ENCODE results near the gene MMP17.

The MMP17 gene

GRCh38 chr12:131850856-131851559 lies 22.8 kb downstream of the MMP17 start:
- TF ChIP-seq EZH2 (IDR thresholded peaks at IDR 0.05; ENCODE audit: borderline replicate concordance, low read length): no peak
- TF ChIP-seq, protein P1, sequence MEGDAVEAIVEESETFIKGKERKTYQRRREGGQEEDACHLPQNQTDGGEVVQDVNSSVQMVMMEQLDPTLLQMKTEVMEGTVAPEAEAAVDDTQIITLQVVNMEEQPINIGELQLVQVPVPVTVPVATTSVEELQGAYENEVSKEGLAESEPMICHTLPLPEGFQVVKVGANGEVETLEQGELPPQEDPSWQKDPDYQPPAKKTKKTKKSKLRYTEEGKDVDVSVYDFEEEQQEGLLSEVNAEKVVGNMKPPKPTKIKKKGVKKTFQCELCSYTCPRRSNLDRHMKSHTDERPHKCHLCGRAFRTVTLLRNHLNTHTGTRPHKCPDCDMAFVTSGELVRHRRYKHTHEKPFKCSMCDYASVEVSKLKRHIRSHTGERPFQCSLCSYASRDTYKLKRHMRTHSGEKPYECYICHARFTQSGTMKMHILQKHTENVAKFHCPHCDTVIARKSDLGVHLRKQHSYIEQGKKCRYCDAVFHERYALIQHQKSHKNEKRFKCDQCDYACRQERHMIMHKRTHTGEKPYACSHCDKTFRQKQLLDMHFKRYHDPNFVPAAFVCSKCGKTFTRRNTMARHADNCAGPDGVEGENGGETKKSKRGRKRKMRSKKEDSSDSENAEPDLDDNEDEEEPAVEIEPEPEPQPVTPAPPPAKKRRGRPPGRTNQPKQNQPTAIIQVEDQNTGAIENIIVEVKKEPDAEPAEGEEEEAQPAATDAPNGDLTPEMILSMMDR (IDR thresholded peaks at IDR 0.05; ENCODE audit: low read length): peak; percentile 22; the same call in 1 of the 2 replicates
- no peaks in the 10 kb centered on the region for H3K79me2 ChIP-seq (ENCODE audit: insufficient read depth, low read length)
- H2AFZ ChIP-seq (ENCODE audit: low read length): no peak overlapping the region
- H3K4me3 ChIP-seq (ENCODE audit: low read depth, low read length, poor library complexity, severe bottlenecking): no peak overlapping the region
- no peaks in the 10 kb centered on the region for H3F3A ChIP-seq (ENCODE audit: insufficient read depth, low read length)
- no peak overlapping the region for H3K27ac ChIP-seq (ENCODE audit: low read depth, low read length, poor library complexity, severe bottlenecking)
- H4K20me1 ChIP-seq (ENCODE audit: insufficient read depth, low read length): no peaks in the 10 kb centered on the region
- H3K9ac ChIP-seq (ENCODE audit: low read length): no peak overlapping the region
- H3K4me1 ChIP-seq (ENCODE audit: insufficient read depth, low read length, severe bottlenecking): no peaks in the 10 kb centered on the region
- H3K4me2 ChIP-seq (ENCODE audit: low read length): no peak overlapping the region
- no peaks in the 10 kb centered on the region for H3K36me3 ChIP-seq (ENCODE audit: insufficient read depth, low read length)
- H3K9me3 ChIP-seq (ENCODE audit: low read length): no peaks in the 10 kb centered on the region
- H3K27me3 ChIP-seq (ENCODE audit: insufficient read depth, low read length): peaks cover 4% of the 10 kb centered on the region; the same call in 1 of the 2 replicates
- no peaks in the 10 kb centered on the region for H3K9me2 ChIP-seq (ENCODE audit: low read depth, low read length)

DNA sequence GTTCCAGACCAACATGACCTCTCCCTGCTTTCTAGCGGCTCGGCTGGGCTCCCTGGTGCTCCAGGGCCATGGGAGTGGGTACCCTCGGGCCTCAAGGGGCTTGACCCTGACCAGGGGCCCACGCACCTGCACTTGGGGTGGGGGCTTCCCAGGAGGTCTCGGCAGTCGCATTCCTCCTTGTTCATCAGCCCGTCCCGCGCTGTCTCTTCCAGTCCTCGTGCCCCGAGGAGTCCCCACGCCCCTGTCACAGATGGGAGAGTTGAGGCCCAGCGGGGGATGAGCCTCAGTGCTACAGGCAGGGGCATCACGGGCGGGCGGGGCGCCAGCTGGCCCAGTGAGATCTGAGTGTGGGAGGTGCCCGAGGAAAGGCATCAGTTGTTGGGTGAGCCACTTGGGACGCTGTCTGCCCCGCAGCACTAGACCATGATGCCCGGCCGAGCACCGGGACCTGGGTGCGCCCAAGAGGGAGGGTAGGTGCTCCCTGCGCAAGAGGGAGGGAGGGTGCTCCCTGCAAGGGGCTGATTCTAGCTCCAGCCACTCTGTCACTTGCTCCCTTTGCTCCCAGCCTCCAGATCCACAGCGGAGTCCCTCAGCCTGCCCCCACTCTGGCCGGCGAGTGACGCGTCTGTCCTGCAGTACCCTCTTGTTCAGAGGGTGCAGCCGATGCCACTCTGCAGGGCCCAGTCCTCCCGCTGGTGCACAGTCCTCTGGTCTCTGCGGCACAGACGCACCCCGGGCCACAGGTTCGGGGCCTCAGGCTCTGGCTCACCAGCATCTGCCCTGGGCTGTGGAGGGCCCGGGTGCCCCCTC lies 23.8 kb downstream of the MMP17 start:
- Histone ChIP-seq H3K4me3 (ENCODE audit: low read depth, low read length, poor library complexity, severe bottlenecking) (no peak overlapping the region), H3K4me1 (ENCODE audit: insufficient read depth, low read length, severe bottlenecking) (no peaks in the 10 kb centered on the region), H3K27ac (ENCODE audit: low read depth, low read length, poor library complexity, severe bottlenecking) (no peak overlapping the region), H3K9ac (ENCODE audit: low read length) (no peak overlapping the region), H3K4me2 (ENCODE audit: low read length) (no peak overlapping the region), H3K36me3 (ENCODE audit: insufficient read depth, low read length) (no peaks in the 10 kb centered on the region), H2AFZ (ENCODE audit: low read length) (no peak overlapping the region), H3K27me3 (ENCODE audit: insufficient read depth, low read length) (peaks cover 4% of the 10 kb centered on the region; the same call in 1 of the 2 replicates), H3K9me2 (ENCODE audit: low read depth, low read length) (no peaks in the 10 kb centered on the region), H3K79me2 (ENCODE audit: insufficient read depth, low read length) (no peaks in the 10 kb centered on the region), H3K9me3 (ENCODE audit: low read length) (no peaks in the 10 kb centered on the region), H4K20me1 (ENCODE audit: insufficient read depth, low read length) (no peaks in the 10 kb centered on the region), H3F3A (ENCODE audit: insufficient read depth, low read length) (no peaks in the 10 kb centered on the region)
- TF ChIP-seq, protein P1 (IDR thresholded peaks at IDR 0.05; ENCODE audit: low read length): no peak
- no peak for TF ChIP-seq EZH2 (IDR thresholded peaks at IDR 0.05; ENCODE audit: borderline replicate concordance, low read length)

- Histone ChIP-seq H3K36me3 (ENCODE audit: insufficient read depth, low read length) (no peaks in the 10 kb centered on the region), H3K79me2 (ENCODE audit: insufficient read depth, low read length) (no peaks in the 10 kb centered on the region), H3F3A (ENCODE audit: insufficient read depth, low read length) (no peaks in the 10 kb centered on the region), H2AFZ (ENCODE audit: low read length) (no peak overlapping the region), H3K4me1 (ENCODE audit: insufficient read depth, low read length, severe bottlenecking) (no peaks in the 10 kb centered on the region), H3K9me2 (ENCODE audit: low read depth, low read length) (no peaks in the 10 kb centered on the region), H4K20me1 (ENCODE audit: insufficient read depth, low read length) (no peaks in the 10 kb centered on the region), H3K9me3 (ENCODE audit: low read length) (no peaks in the 10 kb centered on the region), H3K27ac (ENCODE audit: low read depth, low read length, poor library complexity, severe bottlenecking) (no peak overlapping the region), H3K9ac (ENCODE audit: low read length) (no peak overlapping the region), H3K27me3 (ENCODE audit: insufficient read depth, low read length) (peaks cover 9% of the 10 kb centered on the region), H3K4me2 (ENCODE audit: low read length) (no peak overlapping the region), H3K4me3 (ENCODE audit: low read depth, low read length, poor library complexity, severe bottlenecking) (no peak overlapping the region)
- no peak for TF ChIP-seq EZH2 (IDR thresholded peaks at IDR 0.05; ENCODE audit: borderline replicate concordance, low read length)
- TF ChIP-seq, protein P1 (IDR thresholded peaks at IDR 0.05; ENCODE audit: low read length): no peak
Measured at GRCh38 chr12:131852551-131853299, 24.5 kb downstream of the MMP17 start.

Data from OCI-LY1 (cell line).